Mesendoderm (in vitro differentiated cells): Measurements from ENCODE around the gene DPYD.

Experiments used
- DNase-seq: peaks from one replicate; pipeline ENCODE4 v3.0.0; 2013
- H2AK5ac ChIP-seq: 2 replicates; pipeline ENCODE4 v1.6.1; 2013; ENCODE audit warnings: low read length, inconsistent platforms
- H2BK120ac ChIP-seq: 2 replicates; pipeline ENCODE4 v1.6.1; 2013; ENCODE audit warnings: low read depth, mild to moderate bottlenecking, low read length, moderate library complexity, mixed read lengths
- H2BK15ac ChIP-seq: replicated peaks from 2 replicates; pipeline ENCODE4 v1.6.1; 2013; ENCODE audit warnings: low read depth, mild to moderate bottlenecking, moderate library complexity
- H2BK5ac ChIP-seq: 2 replicates; pipeline ENCODE4 v1.6.1; 2013; ENCODE audit warnings: low read length, inconsistent platforms
- H3K18ac ChIP-seq: 2 replicates; pipeline ENCODE4 v1.6.1; 2013; ENCODE audit warnings: mild to moderate bottlenecking, low read length, mixed read lengths
- H3K23ac ChIP-seq: one replicate; pipeline ENCODE4 v1.6.1; 2013; ENCODE audit warnings: low read length
- H3K27ac ChIP-seq: 2 replicates; pipeline ENCODE4 v1.5.1; 2013; ENCODE audit warnings: low read depth, mild to moderate bottlenecking, inconsistent platforms, low read length, moderate library complexity
- H3K27me3 ChIP-seq: 2 replicates; pipeline ENCODE4 v1.6.1; 2013; ENCODE audit warnings: low read length, control low read depth, mild to moderate bottlenecking, inconsistent platforms; ENCODE audit not compliant: insufficient read depth, poor library complexity
- H3K36me3 ChIP-seq: 2 replicates; pipeline ENCODE4 v1.6.1; 2013; ENCODE audit warnings: low read length, inconsistent platforms; ENCODE audit not compliant: control insufficient read depth, insufficient read depth
- H3K4ac ChIP-seq: one replicate; pipeline ENCODE4 v1.6.1; 2013; ENCODE audit warnings: low read depth, mild to moderate bottlenecking, low read length, moderate library complexity
- H3K4me1 ChIP-seq: 2 replicates; pipeline ENCODE4 v1.6.1; 2013; ENCODE audit warnings: low read depth, low read length, inconsistent platforms; ENCODE audit not compliant: control insufficient read depth
- H3K4me2 ChIP-seq: 2 replicates; pipeline ENCODE4 v1.6.1; 2013; ENCODE audit warnings: low read length
- H3K4me3 ChIP-seq: 2 replicates; pipeline ENCODE4 v1.5.1; 2013; ENCODE audit warnings: mild to moderate bottlenecking, low read length
- H3K56ac ChIP-seq: one replicate; pipeline ENCODE4 v1.6.1; 2013; ENCODE audit warnings: low read length
- H3K79me1 ChIP-seq: 2 replicates; pipeline ENCODE4 v1.6.1; 2013; ENCODE audit warnings: low read length, inconsistent platforms
- H3K79me2 ChIP-seq: 2 replicates; pipeline ENCODE4 v1.6.1; 2013; ENCODE audit warnings: mild to moderate bottlenecking, low read length; ENCODE audit not compliant: control insufficient read depth, insufficient read depth
- H3K9ac ChIP-seq: 2 replicates; pipeline ENCODE4 v1.6.1; 2013; ENCODE audit warnings: low read length, inconsistent platforms
- H4K5ac ChIP-seq: one replicate; pipeline ENCODE4 v1.6.1; 2013; ENCODE audit warnings: low read length
- H4K8ac ChIP-seq: one replicate; pipeline ENCODE4 v1.6.1; 2013; ENCODE audit warnings: low read depth, mild to moderate bottlenecking, control low read depth, low read length, moderate library complexity
- WGBS: extraction: QIAGEN DNeasy Blood & Tissue Kit; methylation state at CpG from one replicate; pipeline ENCODE4 v1.1.7; 2013; ENCODE audit warnings: low lambda C conversion rate, missing lambda C conversion rate; ENCODE audit not compliant: insufficient coverage; ENCODE audit errors: extremely low coverage; 5-methylcytosine and 5-hydroxymethylcytosine counted together

Gene DPYD

DNA sequence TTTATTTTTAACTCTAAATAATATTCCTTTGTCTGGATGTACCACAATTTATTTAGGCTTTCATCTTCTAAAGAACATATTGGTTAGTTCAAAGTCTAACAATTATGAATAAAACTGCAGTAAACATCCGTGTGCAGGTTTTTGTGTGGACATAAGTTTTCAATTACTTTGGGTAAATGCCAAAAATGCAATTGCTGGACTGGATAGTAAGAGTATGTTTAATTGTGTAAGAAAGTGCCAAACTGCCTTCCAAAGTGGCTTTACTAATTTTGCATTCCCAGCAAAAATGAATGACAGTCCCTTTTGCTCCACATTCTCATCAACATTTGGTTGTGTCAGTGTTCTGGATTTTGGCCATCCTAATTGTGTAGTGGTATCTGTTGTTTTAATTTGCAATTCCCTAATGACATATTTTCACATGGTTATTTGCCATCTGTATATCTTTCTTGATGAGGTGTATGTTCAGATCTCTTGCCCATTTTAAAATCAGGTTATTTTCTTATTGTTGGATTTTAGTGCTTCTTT is 113.8 kb downstream of the DPYD start:
- no peak overlapping the region for H2BK5ac ChIP-seq
- no peak overlapping the region for H3K27ac ChIP-seq
- DNase-seq, result no peak
- no peaks in the 10 kb centered on the region for H3K4me1 ChIP-seq
- H3K9ac ChIP-seq, result no peak overlapping the region
- no peak overlapping the region for H2BK15ac ChIP-seq
- H3K36me3 ChIP-seq, result no peaks in the 10 kb centered on the region
- H3K18ac ChIP-seq, result no peak overlapping the region
- no peak overlapping the region for H2AK5ac ChIP-seq
- H2BK120ac ChIP-seq, result no peak overlapping the region
- no CpG with 5 or more reads among the region's 1 CpG for WGBS
- H3K79me2 ChIP-seq, result no peaks in the 10 kb centered on the region
- no peaks in the 10 kb centered on the region for H3K27me3 ChIP-seq
- no peak overlapping the region for H4K5ac ChIP-seq
- H3K4ac ChIP-seq, result no peak overlapping the region
- H3K56ac ChIP-seq, result no peak overlapping the region
- no peak overlapping the region for H3K4me2 ChIP-seq
- H3K4me3 ChIP-seq, result no peak overlapping the region
- H3K79me1 ChIP-seq, result no peaks in the 10 kb centered on the region
- no peak overlapping the region for H4K8ac ChIP-seq
- no peak overlapping the region for H3K23ac ChIP-seq

- WGBS, result no CpG with 5 or more reads among the region's 1 CpG
- Histone ChIP-seq H3K36me3 (no peaks in the 10 kb centered on the region), H2BK15ac (no peak overlapping the region), H3K4ac (no peak overlapping the region), H3K18ac (no peak overlapping the region), H3K79me2 (no peaks in the 10 kb centered on the region), H3K27me3 (no peaks in the 10 kb centered on the region), H3K4me1 (no peaks in the 10 kb centered on the region), H3K9ac (no peak overlapping the region), H3K4me2 (no peak overlapping the region), H3K56ac (no peak overlapping the region), H2BK120ac (no peak overlapping the region), H3K79me1 (no peaks in the 10 kb centered on the region), H3K4me3 (no peak overlapping the region), H4K8ac (no peak overlapping the region), H3K23ac (no peak overlapping the region), H2BK5ac (no peak overlapping the region), H4K5ac (no peak overlapping the region), H2AK5ac (no peak overlapping the region), H3K27ac (no peak overlapping the region)
- no peak for DNase-seq
These were observed 114.5 kb downstream of the DPYD start for GRCh38 chr1:97806326-97806725.

- Histone ChIP-seq H4K8ac (no peak overlapping the region), H2BK120ac (no peak overlapping the region), H3K36me3 (no peaks in the 10 kb centered on the region), H3K4me3 (no peak overlapping the region), H3K27me3 (no peaks in the 10 kb centered on the region), H2BK5ac (no peak overlapping the region), H4K5ac (no peak overlapping the region), H3K18ac (no peak overlapping the region), H3K23ac (no peak overlapping the region), H3K79me2 (no peaks in the 10 kb centered on the region), H3K56ac (no peak overlapping the region), H3K4me2 (no peak overlapping the region), H2AK5ac (no peak overlapping the region), H3K4ac (no peak overlapping the region), H2BK15ac (no peak overlapping the region), H3K9ac (no peak overlapping the region), H3K79me1 (no peaks in the 10 kb centered on the region), H3K27ac (no peak overlapping the region), H3K4me1 (no peaks in the 10 kb centered on the region)
- WGBS, result no CpG with 5 or more reads among the region's 2 CpGs
- no peak for DNase-seq
These were observed 115.7 kb downstream of the DPYD start for GRCh38 chr1:97805093-97805492.

- DNase-seq, result no peak
These were observed 117.8 kb downstream of the DPYD start for GRCh38 chr1:97803026-97803425.

DNA sequence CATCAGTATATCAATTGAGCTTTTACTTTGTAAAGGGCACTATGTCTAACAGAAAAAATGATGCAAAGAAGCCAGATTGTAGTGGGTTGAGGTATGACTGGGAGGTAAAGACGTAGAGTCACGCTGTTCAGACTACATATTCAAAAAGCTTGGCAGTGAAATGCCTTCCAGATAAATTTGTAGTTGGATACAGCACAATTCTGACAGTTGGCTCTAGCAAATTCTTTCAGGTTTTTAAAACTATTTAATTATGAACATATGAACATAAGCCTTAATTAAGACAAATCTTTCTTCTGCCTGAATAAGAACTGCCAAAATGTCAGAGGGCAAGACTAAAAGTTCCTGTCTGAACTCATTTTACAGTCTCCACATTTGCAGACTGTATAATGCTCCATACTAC is 118.8 kb downstream of the DPYD start:
- Histone ChIP-seq H3K4ac (no peak overlapping the region), H3K36me3 (no peaks in the 10 kb centered on the region), H2BK5ac (no peak overlapping the region), H4K5ac (no peak overlapping the region), H3K27me3 (no peaks in the 10 kb centered on the region), H3K27ac (no peak overlapping the region), H2BK15ac (no peak overlapping the region), H3K18ac (no peak overlapping the region), H4K8ac (no peak overlapping the region), H3K4me1 (no peaks in the 10 kb centered on the region), H3K9ac (no peak overlapping the region), H3K79me2 (no peaks in the 10 kb centered on the region), H3K79me1 (no peaks in the 10 kb centered on the region), H3K23ac (no peak overlapping the region), H2BK120ac (no peak overlapping the region), H3K4me3 (no peak overlapping the region), H3K56ac (no peak overlapping the region), H2AK5ac (no peak overlapping the region), H3K4me2 (no peak overlapping the region)
- WGBS, result no CpG with 5 or more reads among the region's 2 CpGs
- no peak for DNase-seq

More at GRCh38 chr1:97803026-97803425, 117.8 kb downstream of the DPYD start:
- no peak overlapping the region for H3K27ac ChIP-seq
- H2BK15ac ChIP-seq, result no peak overlapping the region
- H3K9ac ChIP-seq, result no peak overlapping the region
- no peak overlapping the region for H2AK5ac ChIP-seq
- no peaks in the 10 kb centered on the region for H3K4me1 ChIP-seq
- no peak overlapping the region for H2BK120ac ChIP-seq
- no CpG with 5 or more reads among the region's 3 CpGs for WGBS
- no peaks in the 10 kb centered on the region for H3K79me1 ChIP-seq
- no peak overlapping the region for H3K56ac ChIP-seq
- no peaks in the 10 kb centered on the region for H3K79me2 ChIP-seq
- H2BK5ac ChIP-seq, result no peak overlapping the region
- H3K4ac ChIP-seq, result no peak overlapping the region
- H3K27me3 ChIP-seq, result no peaks in the 10 kb centered on the region
- H3K4me3 ChIP-seq, result no peak overlapping the region
- H3K4me2 ChIP-seq, result no peak overlapping the region
- H3K23ac ChIP-seq, result no peak overlapping the region
- no peak overlapping the region for H4K5ac ChIP-seq
- H3K18ac ChIP-seq, result no peak overlapping the region
- no peak overlapping the region for H4K8ac ChIP-seq
- no peaks in the 10 kb centered on the region for H3K36me3 ChIP-seq

GRCh38 chr1:97797403-97798183 is 123.2 kb downstream of the DPYD start:
- H3K4ac ChIP-seq, result no peak overlapping the region
- WGBS, result no CpG with 5 or more reads among the region's 2 CpGs
- H2BK15ac ChIP-seq, result no peak overlapping the region
- no peak overlapping the region for H2BK5ac ChIP-seq
- DNase-seq, result no peak
- H3K4me1 ChIP-seq, result no peaks in the 10 kb centered on the region
- no peaks in the 10 kb centered on the region for H3K79me1 ChIP-seq
- H4K5ac ChIP-seq, result no peak overlapping the region
- no peak overlapping the region for H2AK5ac ChIP-seq
- H4K8ac ChIP-seq, result no peak overlapping the region
- no peaks in the 10 kb centered on the region for H3K36me3 ChIP-seq
- no peak overlapping the region for H3K18ac ChIP-seq
- H3K4me3 ChIP-seq, result no peak overlapping the region
- H3K4me2 ChIP-seq, result no peak overlapping the region
- no peaks in the 10 kb centered on the region for H3K27me3 ChIP-seq
- H3K9ac ChIP-seq, result no peak overlapping the region
- H3K27ac ChIP-seq, result no peak overlapping the region
- no peak overlapping the region for H3K56ac ChIP-seq
- H3K23ac ChIP-seq, result no peak overlapping the region
- no peak overlapping the region for H2BK120ac ChIP-seq
- no peaks in the 10 kb centered on the region for H3K79me2 ChIP-seq
